PC-3 (cell line): ENCODE measurements around the gene ADARB2. TPM values are rescaled to one million over a fixed set of nuclear protein-coding genes. Genes with fewer than 3 reads are reported as not detected.

Experiments
- ATAC-seq: fragments of 200-7000 bp; cut with Tn5 transposase; 2 replicates; pipeline ENCODE4 v1.9.1; 2020; ENCODE audit warnings: mild to moderate bottlenecking, moderate library complexity
- BruUV-seq: library from RNA; stranded (reverse); fragments of 400-500 nt; replicated peaks from 2 replicates; lab custom pipeline; 2021; lab: Mats Ljungman, UMichigan
- CTCF ChIA-PET: fragments of 300-600 bp; sonication (Branson Sonifier 250); formaldehyde crosslinking; loops from one replicate; lab custom pipeline; 2022; ENCODE audit warnings: antibody characterized with exemption; lab: Charles Lee
- POLR2A ChIA-PET: fragments of 300-600 bp; sonication (Branson Sonifier 250); formaldehyde crosslinking; loops from one replicate; lab custom pipeline; 2022; ENCODE audit warnings: antibody characterized with exemption; ENCODE audit not compliant: unreplicated experiment; lab: Charles Lee
- DNase-seq: peaks from one replicate; pipeline ENCODE4 v3.0.0-alpha.2; 2015
- H2AFZ ChIP-seq: fragments of 300-600 bp; sonication (generic); 2 replicates; pipeline ENCODE4 v1.6.0; 2016; ENCODE audit warnings: antibody characterized with exemption, low read length
- H3F3A ChIP-seq: fragments of 300-600 bp; sonication (generic); one replicate; pipeline ENCODE4 v1.6.0; 2017; ENCODE audit warnings: antibody characterized with exemption, low read length, control low read depth, mild to moderate bottlenecking; ENCODE audit not compliant: unreplicated experiment
- H3K27ac ChIP-seq: fragments of 300-600 bp; sonication (generic); 2 replicates; pipeline ENCODE4 v1.5.1; 2016; ENCODE audit warnings: mild to moderate bottlenecking, low read length
- H3K27me3 ChIP-seq: fragments of 300-600 bp; sonication (generic); 2 replicates; pipeline ENCODE4 v1.6.1; 2016; ENCODE audit warnings: low read length, mixed read lengths
- H3K36me3 ChIP-seq: fragments of 300-600 bp; sonication (generic); 2 replicates; pipeline ENCODE4 v1.6.1; 2016; ENCODE audit warnings: low read depth, mixed run types, low read length, mixed read lengths
- H3K4me1 ChIP-seq: fragments of 300-600 bp; sonication (generic); 2 replicates; pipeline ENCODE4 v1.5.1; 2016; ENCODE audit warnings: low read length; ENCODE audit not compliant: insufficient read depth
- H3K4me2 ChIP-seq: fragments of 300-600 bp; sonication (generic); 2 replicates; pipeline ENCODE4 v1.6.0; 2016; ENCODE audit warnings: low read length
- H3K4me3 ChIP-seq: fragments of 300-600 bp; sonication (generic); 2 replicates; pipeline ENCODE4 v1.5.1; 2016; ENCODE audit warnings: mild to moderate bottlenecking, low read length, mixed read lengths
- H3K79me2 ChIP-seq: fragments of 300-600 bp; sonication (generic); 2 replicates; pipeline ENCODE4 v1.6.1; 2017; ENCODE audit warnings: low read length, mixed read lengths
- H3K9ac ChIP-seq: fragments of 300-600 bp; sonication (generic); 2 replicates; pipeline ENCODE4 v1.6.0; 2016; ENCODE audit warnings: mild to moderate bottlenecking, low read length
- H3K9me2 ChIP-seq: fragments of 300-600 bp; sonication (generic); replicated peaks from 2 replicates; pipeline ENCODE4 v1.6.1; 2016; ENCODE audit warnings: mixed run types, low read length, mixed read lengths
- H3K9me3 ChIP-seq: fragments of 300-600 bp; sonication (generic); 2 replicates; pipeline ENCODE4 v1.6.1; 2016; ENCODE audit warnings: low read length, mixed read lengths
- H4K20me1 ChIP-seq: fragments of 300-600 bp; sonication (generic); 2 replicates; pipeline ENCODE4 v1.6.1; 2016; ENCODE audit warnings: low read length, mixed read lengths
- EZH2 ChIP-seq: fragments of 300-600 bp; sonication (generic); IDR thresholded peaks from one replicate; pipeline ENCODE4 v1.6.1; 2017; ENCODE audit warnings: antibody characterized with exemption, mild to moderate bottlenecking, low read length; ENCODE audit not compliant: unreplicated experiment
- EZH2phosphoT487 ChIP-seq: fragments of 300-600 bp; sonication (generic); IDR thresholded peaks from 2 replicates; pipeline ENCODE4 v1.6.1; 2018; ENCODE audit warnings: mild to moderate bottlenecking, antibody characterized with exemption, low read length, borderline replicate concordance
- intact Hi-C: fragments of 100-400 bp; cut with micrococcal nuclease; formaldehyde crosslinking; loops from 2 replicates; pipeline ENCODE4 v1.9.0; 2023
- total RNA-seq: library from RNA; depleted of rRNA; stranded (reverse); fragments of >200 nt; gene quantifications from 2 replicates; pipeline ENCODE4 v1.2.3, GENCODE V29; 2014
- TF ChIP-seq, protein P1 (sequence below): fragments of 300-600 bp; sonication (generic); conservative IDR thresholded peaks from 2 replicates; pipeline ENCODE4 v1.5.1; 2017; ENCODE audit warnings: antibody characterized with exemption, low read depth, mild to moderate bottlenecking, low read length

The ADARB2 gene
- total RNA-seq, 1 experiment from 2014 or later = not detected

GRCh38 chr10:1603181-1603580 is 134.1 kb downstream of the ADARB2 start:
- no peak overlapping the region for H3K9ac ChIP-seq
- H4K20me1 ChIP-seq = no peaks in the 10 kb centered on the region
- intact Hi-C loops = no loop called here
- DNase-seq = no peak
- H3K27ac ChIP-seq = no peak overlapping the region
- no TSS peak for BruUV-seq
- no peaks in the 10 kb centered on the region for H3K27me3 ChIP-seq
- H2AFZ ChIP-seq = no peak overlapping the region
- TF ChIP-seq EZH2 = no peak
- TF ChIP-seq, protein P1, sequence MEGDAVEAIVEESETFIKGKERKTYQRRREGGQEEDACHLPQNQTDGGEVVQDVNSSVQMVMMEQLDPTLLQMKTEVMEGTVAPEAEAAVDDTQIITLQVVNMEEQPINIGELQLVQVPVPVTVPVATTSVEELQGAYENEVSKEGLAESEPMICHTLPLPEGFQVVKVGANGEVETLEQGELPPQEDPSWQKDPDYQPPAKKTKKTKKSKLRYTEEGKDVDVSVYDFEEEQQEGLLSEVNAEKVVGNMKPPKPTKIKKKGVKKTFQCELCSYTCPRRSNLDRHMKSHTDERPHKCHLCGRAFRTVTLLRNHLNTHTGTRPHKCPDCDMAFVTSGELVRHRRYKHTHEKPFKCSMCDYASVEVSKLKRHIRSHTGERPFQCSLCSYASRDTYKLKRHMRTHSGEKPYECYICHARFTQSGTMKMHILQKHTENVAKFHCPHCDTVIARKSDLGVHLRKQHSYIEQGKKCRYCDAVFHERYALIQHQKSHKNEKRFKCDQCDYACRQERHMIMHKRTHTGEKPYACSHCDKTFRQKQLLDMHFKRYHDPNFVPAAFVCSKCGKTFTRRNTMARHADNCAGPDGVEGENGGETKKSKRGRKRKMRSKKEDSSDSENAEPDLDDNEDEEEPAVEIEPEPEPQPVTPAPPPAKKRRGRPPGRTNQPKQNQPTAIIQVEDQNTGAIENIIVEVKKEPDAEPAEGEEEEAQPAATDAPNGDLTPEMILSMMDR = no peak
- no peak for TF ChIP-seq EZH2phosphoT487
- H3F3A ChIP-seq = no peaks in the 10 kb centered on the region
- no peaks in the 10 kb centered on the region for H3K9me2 ChIP-seq
- ATAC-seq = no peak
- CTCF ChIA-PET = no interaction called here
- POLR2A ChIA-PET = no interaction called here
- no peaks in the 10 kb centered on the region for H3K4me1 ChIP-seq
- no peaks in the 10 kb centered on the region for H3K9me3 ChIP-seq
- no peak overlapping the region for H3K4me2 ChIP-seq
- no peaks in the 10 kb centered on the region for H3K36me3 ChIP-seq
- H3K4me3 ChIP-seq = no peak overlapping the region
- no peaks in the 10 kb centered on the region for H3K79me2 ChIP-seq

DNA sequence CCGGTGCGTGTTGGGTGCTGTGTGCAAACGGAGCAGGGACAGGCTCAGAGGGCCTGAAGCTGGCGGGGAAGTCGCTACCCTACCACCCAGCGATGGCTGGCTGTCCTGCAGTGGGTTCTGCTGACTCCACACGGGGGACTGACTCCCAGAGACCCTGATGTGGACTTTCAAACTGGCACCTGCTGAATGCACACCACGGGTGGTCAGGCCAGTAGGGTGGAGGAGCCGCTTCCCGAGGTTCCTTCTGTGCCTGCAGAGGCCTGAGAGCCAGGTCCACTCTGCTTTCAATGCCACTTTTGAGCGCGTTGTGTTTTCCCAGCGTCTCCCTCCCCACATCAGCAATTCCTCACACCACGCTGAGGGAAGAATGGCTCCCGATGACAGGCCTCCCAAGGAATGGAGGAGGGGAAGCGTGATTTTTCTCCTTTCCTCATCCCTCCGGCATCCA is 135.3 kb downstream of the ADARB2 start:
- H3K4me2 ChIP-seq = no peak overlapping the region

GRCh38 chr10:1601406-1601805 is 135.9 kb downstream of the ADARB2 start:
- DNase-seq (no peak), ATAC-seq (no peak)
- no peaks in the 10 kb centered on the region for H3K27me3 ChIP-seq
- H3K9me3 ChIP-seq = no peaks in the 10 kb centered on the region
- no peaks in the 10 kb centered on the region for H3F3A ChIP-seq
- TF ChIP-seq EZH2phosphoT487 (no peak), EZH2 (no peak)
- TF ChIP-seq, protein P1 = no peak
- CTCF ChIA-PET = no interaction called here
- H3K9ac ChIP-seq = no peak overlapping the region
- BruUV-seq = no TSS peak
- H3K9me2 ChIP-seq = no peaks in the 10 kb centered on the region
- H3K36me3 ChIP-seq = no peaks in the 10 kb centered on the region
- H3K4me3 ChIP-seq = no peak overlapping the region
- no peak overlapping the region for H3K4me2 ChIP-seq
- H3K4me1 ChIP-seq = no peaks in the 10 kb centered on the region
- POLR2A ChIA-PET = no interaction called here
- intact Hi-C loops = no loop called here
- no peaks in the 10 kb centered on the region for H4K20me1 ChIP-seq
- no peaks in the 10 kb centered on the region for H3K79me2 ChIP-seq
- no peak overlapping the region for H3K27ac ChIP-seq
- H2AFZ ChIP-seq = no peak overlapping the region

More for the DNA sequence above, 135.3 kb downstream of the ADARB2 start:
- ChIA-PET POLR2A (no interaction called here), CTCF (no interaction called here)
- no TSS peak for BruUV-seq
- Histone ChIP-seq H3K79me2 (no peaks in the 10 kb centered on the region), H3K9me2 (no peaks in the 10 kb centered on the region), H3K27ac (no peak overlapping the region), H3K4me1 (no peaks in the 10 kb centered on the region), H4K20me1 (no peaks in the 10 kb centered on the region), H2AFZ (no peak overlapping the region), H3K36me3 (no peaks in the 10 kb centered on the region), H3F3A (no peaks in the 10 kb centered on the region), H3K4me3 (no peak overlapping the region), H3K27me3 (no peaks in the 10 kb centered on the region), H3K9ac (no peak overlapping the region), H3K9me3 (no peaks in the 10 kb centered on the region)
- TF ChIP-seq, protein P1 = no peak
- no peak for TF ChIP-seq EZH2
- TF ChIP-seq EZH2phosphoT487 = no peak
- DNase-seq (no peak), ATAC-seq (no peak)
- intact Hi-C loops = no loop called here
